Glomerular endothelial cell (primary cell): ENCODE data around the gene MTARC1. TPM values are rescaled to one million over a fixed set of nuclear protein-coding genes. Genes with fewer than 3 reads are reported as not detected.

ENCODE experiments used
- DNase-seq: peaks from one replicate; pipeline ENCODE4 v3.0.0-alpha.2; 2011; ENCODE audit warnings: low read depth, low spot score; ENCODE audit errors: extremely low read depth
- total RNA-seq: library from RNA; depleted of rRNA; stranded (reverse); fragments of >200 nt; gene quantifications from 2 replicates; pipeline ENCODE4 v1.2.3, GENCODE V29; 2015

Gene MTARC1
- total RNA-seq, result 0.93 and 2.1 TPM in 2 replicates

GRCh38 chr1:220786337-220787068, at the start of gene MTARC1:
Gene MTARC1 (plus strand): TSS chr1:220786913. CDS start chr1:220786945, 32 bp downstream.
- DNase-seq, result no peak

- no peak for DNase-seq
These were observed 45.4 kb upstream of the MTARC1 start for GRCh38 chr1:220741349-220741748.

- no peak for DNase-seq
These were observed 44.9 kb upstream of the MTARC1 start for GRCh38 chr1:220741825-220742224.

- DNase-seq, result no peak
These were observed 44.2 kb upstream of the MTARC1 start for GRCh38 chr1:220742520-220742919.

- no peak for DNase-seq
These were observed 39.9 kb upstream of the MTARC1 start for GRCh38 chr1:220746851-220747250.

GRCh38 chr1:220747437-220748088, 39.1 kb upstream of the MTARC1 start:
- no peak for DNase-seq

- no peak for DNase-seq
These were observed 38.4 kb upstream of the MTARC1 start, which contains the start of gene MTARC2 for GRCh38 chr1:220748089-220748934. Gene MTARC2 (plus strand): TSS chr1:220748322. CDS start chr1:220748532, 210 bp downstream.

GRCh38 chr1:220748936-220749335, 37.8 kb upstream of the MTARC1 start:
- DNase-seq, result no peak

- no peak for DNase-seq
These were observed 36.6 kb upstream of the MTARC1 start for GRCh38 chr1:220750131-220750515.

GRCh38 chr1:220751111-220751510, 35.6 kb upstream of the MTARC1 start:
- DNase-seq, result no peak

- no peak for DNase-seq
These were observed 32.3 kb upstream of the MTARC1 start for GRCh38 chr1:220754212-220754917.

- no peak for DNase-seq
These were observed 31.8 kb upstream of the MTARC1 start for GRCh38 chr1:220754918-220755295.

GRCh38 chr1:220755309-220755708, 31.4 kb upstream of the MTARC1 start:
- DNase-seq, result no peak

- no peak for DNase-seq
These were observed 29.3 kb upstream of the MTARC1 start for GRCh38 chr1:220757441-220757840.

GRCh38 chr1:220759147-220759546, 27.6 kb upstream of the MTARC1 start:
- no peak for DNase-seq

GRCh38 chr1:220761688-220762427, 24.9 kb upstream of the MTARC1 start:
- DNase-seq, result no peak

GRCh38 chr1:220764757-220765156, 22.0 kb upstream of the MTARC1 start:
- DNase-seq, result no peak

- DNase-seq, result no peak
These were observed 19.2 kb upstream of the MTARC1 start for GRCh38 chr1:220767312-220768125.

GRCh38 chr1:220768126-220768601, 18.5 kb upstream of the MTARC1 start:
- no peak for DNase-seq
